Renal cortex interstitium (tissue), 11 donors: ENCODE measurements around the gene RNF10. TPM values are rescaled to one million over a fixed set of nuclear protein-coding genes. Genes with fewer than 3 reads are reported as not detected.

Source experiments
- DNase-seq, 11 donors: peaks; one replicate each; pipeline ENCODE4 v3.0.0-alpha.2; 2013; ENCODE audit warnings: low read depth in 9 of 11, low spot score in 4 of 11; ENCODE audit errors: extremely low read depth in 1 of 11
- polyA plus RNA-seq, 3 donors: library from polyadenylated mRNA; unstranded; fragments of 120-200 nt; gene quantifications; one replicate each; pipeline ENCODE4 v1.2.1, GENCODE V29; 2013; ENCODE audit not compliant: insufficient read length in 3 of 3

RNF10 gene
- polyA plus RNA-seq, 3 donors: 191 to 262 (median 196) TPM

DNA sequence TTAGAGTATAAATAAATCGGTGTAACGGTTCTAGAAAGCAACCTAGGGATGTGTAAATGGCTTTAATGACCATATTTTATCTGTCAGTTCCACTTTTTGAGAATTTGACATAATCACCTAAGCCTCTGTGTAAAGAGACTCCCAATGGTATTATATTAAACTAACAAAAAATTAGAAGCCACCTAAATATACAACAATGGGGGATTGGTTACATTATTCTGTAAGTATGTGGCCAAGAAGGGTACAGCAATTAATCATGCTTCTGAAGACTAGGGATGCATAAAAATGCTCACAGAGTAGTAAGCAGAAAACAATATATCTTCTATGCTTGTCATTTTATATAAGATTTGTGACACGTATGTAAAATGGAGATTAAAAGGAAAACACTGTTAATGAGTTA is 10.5 kb downstream of the RNF10 start:
- DNase-seq: no peak

DNA sequence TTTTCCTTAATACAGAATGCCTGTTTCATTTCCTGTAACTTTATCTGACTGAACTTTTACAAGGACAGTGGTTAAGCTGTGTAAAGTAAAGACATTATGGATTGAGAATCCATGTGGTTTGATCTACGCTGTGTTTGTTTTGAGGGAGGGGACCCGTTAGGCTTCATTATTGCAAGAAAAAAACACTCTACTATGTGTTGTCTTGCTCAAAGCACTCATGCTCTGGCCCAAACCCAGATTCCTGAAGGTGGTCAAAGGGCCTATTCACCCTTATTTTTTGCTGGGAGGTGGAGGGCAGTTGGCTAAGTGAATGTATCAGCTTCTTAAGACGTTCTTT is 11.9 kb downstream of the RNF10 start:
- DNase-seq: no peak

DNA sequence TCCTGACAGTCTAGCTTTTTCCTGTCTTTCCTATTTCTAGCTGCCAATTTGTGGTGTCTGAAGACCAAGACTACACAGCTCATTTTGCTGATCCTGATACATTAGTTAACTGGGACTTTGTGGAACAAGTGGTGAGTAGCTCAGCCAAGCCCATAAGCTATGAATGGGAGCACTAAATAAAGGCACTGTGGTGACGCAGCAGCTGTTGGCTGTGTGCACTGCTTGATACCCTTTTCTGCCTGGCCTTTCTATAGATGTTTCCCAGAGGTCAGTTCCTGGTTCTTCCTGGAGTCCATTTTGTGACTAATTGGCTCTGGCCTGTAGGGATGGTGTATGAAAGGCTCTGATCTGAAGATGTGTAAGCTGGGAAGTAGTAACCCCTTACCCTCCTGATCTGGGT is 20.5 kb downstream of the RNF10 start:
- DNase-seq: no peak

DNA sequence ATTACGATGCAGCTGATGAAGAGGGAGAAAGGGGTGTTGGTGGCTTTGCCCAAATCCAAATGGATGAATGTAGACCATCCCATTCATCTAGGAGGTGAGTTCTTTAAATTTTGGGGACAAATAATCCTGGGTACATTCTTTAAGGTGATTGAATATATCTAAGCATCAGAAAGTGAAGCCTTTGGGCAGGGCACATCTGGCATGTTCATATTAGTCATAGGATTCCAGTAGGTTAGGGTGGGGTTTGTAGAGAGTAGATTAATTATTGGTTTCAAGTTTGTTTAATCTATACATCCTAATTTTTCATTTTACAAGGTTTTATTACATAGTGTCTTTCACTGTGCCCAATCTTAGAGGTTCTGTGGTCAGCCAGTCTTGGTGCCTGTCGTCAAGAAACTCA is 23.4 kb downstream of the RNF10 start:
- no peak for DNase-seq

DNA sequence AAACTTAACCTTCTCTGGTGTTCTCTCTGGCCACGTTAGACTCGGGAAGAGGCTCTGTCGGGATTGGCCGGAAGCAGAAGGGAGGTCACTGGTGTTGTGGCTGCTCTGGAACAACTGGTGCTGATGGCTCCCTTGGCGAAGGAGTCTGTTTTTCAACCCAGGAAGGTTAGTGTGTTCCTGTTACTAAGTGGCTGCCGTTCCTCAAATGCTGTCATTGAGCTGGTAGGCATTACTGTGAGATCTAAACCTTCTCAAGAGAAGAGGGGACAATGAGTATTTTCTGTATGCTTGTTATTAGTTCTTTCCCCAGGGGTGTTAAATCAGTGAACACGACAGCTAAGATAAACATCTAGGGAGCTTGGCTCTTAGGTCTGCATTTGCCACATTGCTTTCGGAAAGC is 28.8 kb downstream of the RNF10 start:
- no peak for DNase-seq

DNA sequence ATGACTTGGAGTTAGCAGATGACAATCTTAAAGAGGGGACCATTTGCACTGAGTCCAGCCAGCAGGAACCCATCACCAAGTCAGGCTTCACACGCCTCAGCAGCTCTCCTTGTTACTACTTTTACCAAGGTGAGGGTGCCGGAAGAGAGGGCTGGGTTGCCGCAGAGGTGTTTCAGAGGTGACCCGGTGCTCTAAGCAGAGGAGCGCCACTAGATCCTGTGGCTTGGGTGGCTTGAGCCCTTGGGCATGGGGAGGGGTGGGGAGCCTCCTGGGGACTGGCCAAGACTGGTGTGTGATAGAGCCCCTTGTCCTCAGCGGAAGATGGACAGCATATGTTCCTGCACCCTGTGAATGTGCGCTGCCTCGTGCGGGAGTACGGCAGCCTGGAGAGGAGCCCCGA is 29.3 kb downstream of the RNF10 start:
- DNase-seq: no peak

DNA sequence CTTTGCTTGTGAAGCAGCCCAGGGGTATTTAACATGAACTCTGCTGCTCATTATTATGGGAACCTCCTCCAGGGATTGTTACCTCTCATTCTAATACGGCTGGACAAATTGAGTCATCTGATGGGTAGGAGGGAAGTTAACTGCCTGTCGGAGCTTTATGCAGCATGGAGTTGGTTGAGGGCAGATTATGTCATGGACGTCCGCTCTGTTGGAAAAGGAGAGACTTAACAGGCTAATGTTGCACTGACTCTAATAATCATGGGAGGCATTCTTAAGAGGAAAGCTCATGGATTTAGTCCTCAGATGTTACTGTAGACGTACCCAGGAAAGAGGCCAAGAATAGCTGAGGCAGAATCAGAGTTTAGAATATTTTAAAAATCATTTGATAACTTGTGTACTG is 37.1 kb downstream of the RNF10 start:
- no peak for DNase-seq

DNA sequence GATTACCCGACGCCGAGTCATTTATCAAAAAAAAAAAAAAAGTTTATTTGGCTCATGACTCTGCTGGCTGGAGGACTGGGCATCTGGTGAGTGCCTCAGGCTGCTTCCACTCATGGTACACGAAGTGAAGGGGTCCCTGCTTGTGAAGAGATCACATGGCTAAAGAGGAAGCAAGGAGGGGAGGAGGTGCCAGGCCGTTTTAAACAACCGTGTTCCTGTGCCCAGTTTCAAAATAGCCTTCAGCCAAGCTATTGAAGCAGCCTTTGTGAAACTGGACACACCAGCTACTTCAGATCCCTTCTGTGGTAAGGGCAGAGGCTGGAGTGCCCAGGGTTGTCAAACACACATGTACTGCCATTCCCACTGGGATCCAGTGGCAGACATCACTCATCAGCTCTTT is 39.4 kb downstream of the RNF10 start:
- DNase-seq: no peak

DNA sequence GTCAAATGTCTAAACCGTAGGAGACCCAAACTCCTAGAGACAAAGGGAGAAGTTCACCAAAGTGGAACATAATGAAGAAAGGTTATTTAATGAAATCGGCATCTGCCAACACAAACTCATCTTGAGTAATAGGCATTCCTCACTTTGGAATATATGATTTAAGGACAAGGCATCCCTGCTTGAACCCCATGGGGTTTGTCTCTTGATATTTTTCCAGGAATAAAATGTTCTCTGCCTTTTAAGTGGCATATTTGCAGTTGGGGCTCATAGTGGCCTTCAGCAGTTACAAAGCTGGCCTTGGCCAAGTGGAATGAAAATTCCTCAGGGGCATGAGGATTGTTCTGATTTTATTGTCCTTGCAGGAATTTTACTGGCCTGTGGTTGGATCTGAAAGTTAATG is 40.0 kb downstream of the RNF10 start:
- no peak for DNase-seq

DNA sequence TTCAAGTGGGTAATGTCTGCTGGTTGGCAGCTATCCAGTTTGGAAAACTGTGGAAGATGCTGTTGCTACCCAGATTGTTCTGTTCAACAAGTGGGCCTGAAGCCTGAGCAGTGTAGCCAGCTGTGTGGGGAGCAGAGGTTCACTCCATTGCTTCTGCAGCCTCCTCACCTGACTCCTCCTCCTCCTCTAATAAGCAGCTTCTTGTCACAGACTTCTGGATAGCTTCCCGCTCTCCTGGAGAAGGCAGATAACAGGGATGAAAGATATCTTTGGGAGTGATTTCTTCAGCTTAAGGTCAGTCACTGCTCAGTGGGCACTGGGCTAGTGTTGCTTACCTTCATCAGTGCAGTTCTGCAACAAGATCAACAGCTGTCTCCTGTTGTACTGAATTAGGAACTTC is 45.0 kb downstream of the RNF10 start:
- DNase-seq: no peak

DNA sequence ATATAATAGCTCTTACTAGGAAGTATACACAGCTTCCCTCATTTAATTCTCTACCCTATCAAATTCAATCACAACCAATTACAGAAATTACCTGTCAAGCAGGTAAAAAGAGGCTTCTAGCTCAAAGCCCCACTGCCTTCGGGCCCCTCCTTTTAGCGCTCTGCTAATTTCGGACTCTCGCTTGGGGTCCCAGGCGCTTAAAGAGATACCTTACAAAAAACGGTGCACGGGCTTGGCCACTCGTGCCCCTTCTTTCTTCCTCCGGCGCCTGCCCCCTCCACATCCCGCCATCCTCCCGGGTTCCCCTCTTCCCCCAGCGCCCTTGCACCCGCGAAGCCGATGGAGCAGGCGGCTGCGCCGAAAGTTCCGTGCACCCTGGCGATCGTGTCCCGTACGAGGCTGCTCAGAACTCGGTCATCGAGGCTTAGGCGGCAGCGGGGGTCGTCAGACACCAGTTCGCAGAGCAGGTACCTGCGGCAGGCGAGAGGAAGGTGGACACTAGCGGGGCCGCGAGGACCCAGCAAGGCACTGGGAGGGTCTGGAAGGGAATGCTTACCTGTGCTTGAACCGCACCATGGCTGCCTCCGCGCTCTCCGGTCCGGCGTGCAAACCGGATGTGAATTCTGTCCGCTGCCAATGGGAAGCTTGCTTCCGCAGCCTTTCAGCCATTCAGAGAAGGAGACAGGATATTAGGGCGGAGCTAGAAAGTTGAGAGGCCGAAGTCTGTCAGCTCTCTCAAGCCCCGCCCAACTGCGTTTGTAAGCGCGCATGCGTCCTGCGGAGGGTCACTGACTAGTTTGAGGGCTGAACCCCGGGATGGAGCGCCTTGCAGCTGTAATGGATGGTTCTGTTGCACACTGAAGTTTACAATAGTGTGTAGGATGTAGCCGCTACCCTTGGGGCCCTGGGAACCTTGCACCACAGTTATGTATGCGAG is 46.9 kb downstream of the RNF10 start, which contains the start of gene POP5:
Gene POP5 (minus strand): TSS at position 616 of the 937 bp plus-strand sequence. CDS start 40 bp downstream, at position 576.
- DNase-seq: peak; percentile 90 to 97 (median 94)

DNA sequence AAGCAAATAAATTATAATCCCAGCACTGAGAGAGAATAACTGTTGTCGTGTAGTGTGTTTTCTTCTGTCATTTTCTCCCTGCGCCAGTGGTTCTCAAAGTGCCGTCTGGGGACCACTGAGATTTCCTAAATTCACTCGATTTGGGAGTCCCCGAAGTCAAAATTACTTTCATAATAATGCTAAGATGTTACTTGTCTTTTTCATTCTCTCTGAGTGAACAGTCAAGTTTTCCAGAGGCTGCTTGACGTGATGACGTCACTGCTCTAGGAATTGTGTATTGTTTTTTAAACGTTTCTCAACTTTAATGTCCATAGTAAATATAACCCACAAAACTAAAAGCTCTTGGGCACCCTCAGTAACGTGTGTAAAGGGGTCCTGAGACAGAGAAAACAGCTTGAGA is 47.8 kb downstream of the RNF10 start:
- DNase-seq: no peak

DNA sequence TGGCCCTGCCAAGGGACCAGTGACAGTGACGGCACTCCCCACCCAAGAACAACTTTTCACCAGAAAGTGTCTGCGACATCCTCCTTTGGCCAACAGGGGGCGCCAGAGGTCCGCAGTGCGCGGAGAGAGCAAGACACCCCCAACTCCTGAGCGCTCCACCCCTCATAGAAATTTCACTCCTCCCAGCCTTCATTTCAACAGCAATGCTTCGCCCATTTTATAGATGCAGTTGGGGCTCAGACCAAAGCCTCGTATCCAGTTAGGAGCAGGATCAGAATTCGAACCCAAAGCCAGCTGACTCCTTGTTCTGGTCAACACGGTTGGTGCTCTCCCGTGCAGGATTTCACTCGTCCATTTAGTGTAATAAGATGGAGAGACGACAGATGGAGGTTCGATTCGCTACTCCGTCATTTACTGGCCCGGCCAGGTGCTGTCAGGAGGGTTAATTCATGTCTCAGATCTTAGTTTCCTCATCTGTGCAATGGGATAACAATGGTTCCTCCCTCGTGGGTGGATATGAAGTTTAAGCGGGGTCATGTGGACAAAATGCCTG is 49.4 kb downstream of the RNF10 start:
- DNase-seq: peak in 7 of 11 donors; percentile 39 to 69 (median 59)

DNA sequence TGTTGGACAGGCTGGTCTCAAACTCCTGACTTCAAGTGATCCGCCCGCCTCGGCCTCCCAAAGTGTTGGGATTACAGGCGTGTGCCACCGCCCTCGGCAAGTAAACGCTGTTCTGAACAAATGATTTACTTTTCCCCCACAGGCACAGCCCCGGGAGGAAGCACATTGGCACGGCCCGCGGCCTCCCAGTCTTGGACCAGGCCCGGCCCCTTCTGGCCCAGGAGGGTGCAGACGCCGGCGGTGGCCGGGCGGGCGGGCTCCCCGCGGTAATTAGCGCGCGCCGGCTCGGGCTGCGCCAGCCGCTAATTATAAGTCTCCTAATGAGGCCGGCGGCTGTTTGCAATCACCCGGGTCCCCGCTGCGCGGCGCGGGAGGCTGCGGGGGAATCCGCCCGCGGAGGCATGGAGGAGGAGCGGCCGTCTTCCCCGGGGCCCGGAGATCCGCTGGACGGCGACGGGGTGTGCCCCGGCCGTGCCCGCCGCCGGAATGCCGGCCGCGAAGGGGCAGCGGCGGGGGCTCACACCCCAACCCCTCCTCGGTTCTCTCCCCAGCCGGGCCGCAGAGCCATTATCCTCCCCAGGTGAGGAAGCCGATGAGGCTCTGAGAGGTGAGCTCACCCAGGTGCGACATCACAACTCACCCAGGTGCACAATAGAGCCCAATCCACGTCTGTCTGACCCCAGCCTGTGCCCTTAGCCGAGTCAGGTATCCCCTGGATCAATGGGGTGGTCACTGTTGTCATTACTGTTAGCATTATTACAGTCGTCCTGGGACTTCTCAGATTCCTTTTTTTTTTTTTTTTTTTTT is 50.4 kb downstream of the RNF10 start:
- no peak for DNase-seq

DNA sequence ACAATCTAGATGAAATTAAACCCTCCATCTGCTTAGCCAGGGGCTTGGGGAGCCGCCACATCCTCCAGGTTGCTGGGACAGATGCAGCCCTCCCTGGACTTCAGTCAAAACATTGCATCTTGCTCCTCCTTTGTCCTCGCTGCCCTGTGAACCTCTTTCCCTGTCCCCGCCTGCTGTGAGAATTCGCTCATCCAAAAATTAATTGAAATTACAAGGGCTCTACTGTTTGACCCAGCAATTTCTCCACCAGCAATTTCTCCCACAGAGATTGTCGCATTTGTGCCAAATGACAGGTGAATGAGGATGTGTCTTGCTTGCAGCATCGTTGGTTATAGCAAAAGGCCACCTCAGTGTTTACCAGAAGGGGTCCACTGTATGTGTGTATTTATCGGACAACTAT is 52.0 kb downstream of the RNF10 start:
- DNase-seq: no peak

DNA sequence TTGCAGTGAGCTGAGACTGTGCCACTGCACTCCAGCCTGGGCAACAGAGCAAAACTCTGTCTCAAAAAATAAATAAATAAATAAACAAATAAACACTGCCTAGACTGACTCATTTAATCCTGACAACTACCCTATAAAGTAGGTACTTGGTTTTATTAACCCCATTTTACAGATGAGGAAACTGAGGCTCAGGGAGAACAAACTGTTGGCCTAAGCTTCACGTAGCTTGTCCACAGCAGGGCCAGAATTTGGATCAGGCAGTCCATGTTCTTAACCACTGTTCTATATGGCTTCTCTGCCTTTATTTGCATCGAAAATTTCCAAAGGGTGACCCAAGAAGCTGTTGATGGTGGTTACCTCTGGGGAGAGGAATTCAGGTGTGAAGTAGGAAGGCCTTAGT is 52.7 kb downstream of the RNF10 start:
- DNase-seq: no peak

DNA sequence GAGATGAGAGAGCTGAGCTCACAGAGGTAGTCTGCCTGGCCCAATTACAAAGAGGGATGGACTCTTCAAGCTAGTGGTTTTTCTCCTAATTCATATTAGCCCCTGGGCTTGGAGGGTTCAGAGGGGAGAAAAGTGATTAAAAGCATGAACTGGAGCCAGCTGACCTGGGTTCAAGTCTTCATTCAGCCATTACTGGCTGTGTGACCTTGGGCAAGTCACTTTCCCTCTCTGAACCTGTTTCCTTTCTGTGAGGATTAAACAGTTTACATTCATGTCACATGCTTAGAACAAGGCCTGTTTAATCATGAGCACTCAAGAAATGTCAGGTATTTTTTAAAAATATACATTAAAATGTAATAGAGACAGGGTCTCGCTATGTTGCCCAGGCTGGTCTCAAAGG is 54.2 kb downstream of the RNF10 start:
- DNase-seq: no peak

DNA sequence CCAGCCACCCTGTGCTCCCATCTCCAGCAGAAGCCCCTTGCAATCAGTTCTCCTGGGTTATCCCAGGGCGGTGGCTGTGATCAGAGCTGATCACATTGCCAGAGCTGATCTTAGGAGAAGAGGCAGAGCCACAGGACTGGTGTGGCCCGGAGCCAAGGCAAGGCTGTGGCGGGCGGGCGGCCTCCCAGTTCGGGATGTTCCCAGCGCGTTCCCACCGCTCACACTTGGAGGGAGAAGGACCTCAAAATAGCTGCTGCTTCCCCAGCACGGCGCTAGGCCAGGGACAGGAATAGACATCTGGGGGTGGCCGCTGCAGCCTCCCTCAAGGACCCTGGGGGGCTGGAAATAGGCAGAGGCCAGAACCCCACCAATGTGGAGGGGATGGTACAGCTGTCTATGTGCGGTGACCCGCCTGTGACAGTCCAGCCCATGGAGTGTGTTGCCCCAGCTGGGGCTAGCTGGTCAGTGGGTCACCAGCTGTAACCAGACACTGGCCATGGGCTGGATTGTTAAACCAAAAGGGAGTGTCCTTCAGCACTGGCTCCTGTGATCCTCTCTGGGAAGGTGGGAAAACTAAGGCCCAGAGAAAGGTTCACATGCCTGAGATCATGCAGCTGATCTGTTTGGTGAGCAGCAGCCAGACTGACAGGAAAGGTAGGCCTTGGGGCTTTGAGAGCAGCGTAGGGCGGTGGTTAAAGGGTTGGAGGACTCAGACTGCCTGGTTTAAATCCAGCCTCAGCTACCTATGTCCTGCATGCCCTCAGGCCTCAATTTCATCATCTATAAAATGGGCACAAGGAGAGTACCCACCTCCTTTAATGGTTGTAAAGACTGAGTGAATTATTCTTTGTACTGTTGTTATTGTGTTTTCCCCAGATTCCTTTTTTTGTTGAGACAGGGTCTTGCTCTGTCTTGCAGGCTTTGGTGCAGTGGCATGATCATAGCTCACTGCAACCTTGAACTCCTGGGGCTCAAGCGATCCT is 55.1 kb downstream of the RNF10 start:
- DNase-seq: no peak
